Nephron (organoid): ENCODE results near the gene MTNR1A.

Experiments
- H3K27ac Mint-ChIP-seq, 3 experiments: 2 replicates each; pipeline ENCODE4 v1.8.0; 2020; ENCODE audit warnings: mixed read lengths in 3 of 3, mild to moderate bottlenecking in 2 of 3, moderate library complexity in 1 of 3
- H3K27me3 Mint-ChIP-seq: 2 replicates; pipeline ENCODE4 v1.8.0; 2021; ENCODE audit warnings: low read depth, mild to moderate bottlenecking, moderate library complexity, mixed read lengths
- H3K36me3 Mint-ChIP-seq: 2 replicates; pipeline ENCODE4 v1.8.0; 2020; ENCODE audit warnings: low read depth, mixed read lengths
- H3K4me1 Mint-ChIP-seq: 2 replicates; pipeline ENCODE4 v1.8.0; 2020; ENCODE audit warnings: mixed read lengths
- H3K4me3 Mint-ChIP-seq, 3 experiments: 2 replicates each; pipeline ENCODE4 v1.8.0; 2020; ENCODE audit warnings: mild to moderate bottlenecking in 3 of 3, mixed read lengths in 3 of 3, moderate library complexity in 2 of 3
- H3K9me3 Mint-ChIP-seq: 2 replicates; pipeline ENCODE4 v1.8.0; 2020; ENCODE audit warnings: mixed read lengths
- CTCF ChIP-seq, 3 experiments: fragments of 200-600 bp; sonication (generic); IDR thresholded peaks; one replicate each; pipeline ENCODE4 v1.5.0; 2021; ENCODE audit warnings: antibody characterized with exemption in 3 of 3; ENCODE audit not compliant: unreplicated experiment in 3 of 3

Gene MTNR1A

GRCh38 chr4:186499467-186499866 lies 55.9 kb downstream of the MTNR1A start:
- Mint-ChIP-seq H3K9me3 (peaks cover 5% of the 10 kb centered on the region), H3K4me3 (no peak overlapping the region), H3K27me3 (no peaks in the 10 kb centered on the region), H3K36me3 (no peaks in the 10 kb centered on the region), H3K27ac (no peak overlapping the region), H3K4me1 (no peaks in the 10 kb centered on the region)
- no peak for TF ChIP-seq CTCF (IDR thresholded peaks at IDR 0.05; ENCODE audit: unreplicated experiment in 3 of 3)

- no peaks in the 10 kb centered on the region for H3K27me3 Mint-ChIP-seq
- no peak overlapping the region for H3K4me3 Mint-ChIP-seq
- no peak overlapping the region for H3K27ac Mint-ChIP-seq
- no peaks in the 10 kb centered on the region for H3K36me3 Mint-ChIP-seq
- H3K9me3 Mint-ChIP-seq: peaks cover 20% of the 10 kb centered on the region
- TF ChIP-seq CTCF (IDR thresholded peaks at IDR 0.05; ENCODE audit: unreplicated experiment in 3 of 3): no peak
- H3K4me1 Mint-ChIP-seq: no peaks in the 10 kb centered on the region
Measured at GRCh38 chr4:186497043-186497442, 58.3 kb downstream of the MTNR1A start.

- no peak overlapping the region for H3K27ac Mint-ChIP-seq
- H3K27me3 Mint-ChIP-seq: no peaks in the 10 kb centered on the region
- H3K4me1 Mint-ChIP-seq: no peaks in the 10 kb centered on the region
- no peaks in the 10 kb centered on the region for H3K36me3 Mint-ChIP-seq
- H3K4me3 Mint-ChIP-seq: no peak overlapping the region
- TF ChIP-seq CTCF (IDR thresholded peaks at IDR 0.05; ENCODE audit: unreplicated experiment in 3 of 3): no peak
- peaks cover 38% of the 10 kb centered on the region for H3K9me3 Mint-ChIP-seq
Measured at GRCh38 chr4:186494496-186494895, 60.9 kb downstream of the MTNR1A start.

- no peak for TF ChIP-seq CTCF (IDR thresholded peaks at IDR 0.05; ENCODE audit: unreplicated experiment in 3 of 3)
- no peaks in the 10 kb centered on the region for H3K36me3 Mint-ChIP-seq
- H3K4me1 Mint-ChIP-seq: peaks cover 11% of the 10 kb centered on the region
- no peaks in the 10 kb centered on the region for H3K27me3 Mint-ChIP-seq
- peaks cover 23% of the 10 kb centered on the region for H3K9me3 Mint-ChIP-seq
- H3K4me3 Mint-ChIP-seq: no peak overlapping the region
- no peak overlapping the region for H3K27ac Mint-ChIP-seq
Measured at GRCh38 chr4:186487726-186488125, 67.6 kb downstream of the MTNR1A start.

GRCh38 chr4:186486172-186486571 lies 69.2 kb downstream of the MTNR1A start:
- peak overlapping the region in 2 of 3 experiments; percentile 1 to 26 for H3K27ac Mint-ChIP-seq
- no peaks in the 10 kb centered on the region for H3K36me3 Mint-ChIP-seq
- H3K4me1 Mint-ChIP-seq: peaks cover 11% of the 10 kb centered on the region
- no peak for TF ChIP-seq CTCF (IDR thresholded peaks at IDR 0.05; ENCODE audit: unreplicated experiment in 3 of 3)
- peaks cover 4% of the 10 kb centered on the region for H3K27me3 Mint-ChIP-seq
- peaks cover 14% of the 10 kb centered on the region for H3K9me3 Mint-ChIP-seq
- peak overlapping the region in 2 of 3 experiments; percentile 27 to 55 for H3K4me3 Mint-ChIP-seq

- peaks cover 4% of the 10 kb centered on the region for H3K27me3 Mint-ChIP-seq
- peak overlapping the region in 2 of 3 experiments; percentile 45 to 55 for H3K4me3 Mint-ChIP-seq
- peaks cover 11% of the 10 kb centered on the region for H3K4me1 Mint-ChIP-seq
- H3K36me3 Mint-ChIP-seq: no peaks in the 10 kb centered on the region
- TF ChIP-seq CTCF (IDR thresholded peaks at IDR 0.05; ENCODE audit: unreplicated experiment in 3 of 3): no peak
- H3K27ac Mint-ChIP-seq: peak overlapping the region in 1 of 3 experiments; percentile 26
- peaks cover 10% of the 10 kb centered on the region for H3K9me3 Mint-ChIP-seq
Measured at GRCh38 chr4:186485561-186486062, 69.8 kb downstream of the MTNR1A start.
